ENCODE measurements around the gene SH3BGRL. TPM values are rescaled to one million over a fixed set of nuclear protein-coding genes. Genes with fewer than 3 reads are reported as not detected.

SH3BGRL gene
- total and polyA plus RNA-seq, 2 donors (not counting 1 experiment from before 2014, with no cell fraction given), result 41.6 to 258 TPM

- H3K4me3 ChIP-seq (replicated peaks in 1 of 4; ENCODE audit: control extremely low read depth in 1 of 4, insufficient read depth in 1 of 4, low read depth in 3 of 4, low read length in 4 of 4), result no peak overlapping the region
- TF ChIP-seq EZH2 (IDR thresholded peaks at IDR 0.05; ENCODE audit: low read length, missing control alignments) (no peak), CTCF (conservative IDR thresholded peaks at IDR 0.05 in 1 of 2, IDR thresholded peaks at IDR 0.05 in 1 of 2; ENCODE audit: low read depth in 1 of 2, low read length in 2 of 2) (no peak)
- H2AFZ ChIP-seq (ENCODE audit: low read length), result no peak overlapping the region
- no peaks in the 10 kb centered on the region for H3K36me3 ChIP-seq (ENCODE audit: control insufficient read depth, insufficient read depth, low read length)
- no peaks in the 10 kb centered on the region for H3K4me1 ChIP-seq (ENCODE audit: control insufficient read depth, extremely low read depth, insufficient read depth, low read length)
- H3K4me2 ChIP-seq (ENCODE audit: extremely low read depth, insufficient read depth, low read length), result no peak overlapping the region
- no peak overlapping the region for H3K27ac ChIP-seq (ENCODE audit: insufficient read depth, low read length)
- no peak for DNase-seq (ENCODE audit: low read depth in 2 of 2)
- H4K20me1 ChIP-seq (ENCODE audit: control insufficient read depth, extremely low read depth, insufficient read depth, low read length), result no peaks in the 10 kb centered on the region
- no peak overlapping the region for H3K9ac ChIP-seq (ENCODE audit: insufficient read depth, low read length)
- no peaks in the 10 kb centered on the region for H3K9me3 ChIP-seq (ENCODE audit: control insufficient read depth, insufficient read depth, low read depth, low read length)
- no peaks in the 10 kb centered on the region for H3K79me2 ChIP-seq (ENCODE audit: control insufficient read depth, insufficient read depth, low read length)
- no peaks in the 10 kb centered on the region for H3K27me3 ChIP-seq (ENCODE audit: control insufficient read depth, insufficient read depth, low read length)
Observed at GRCh38 chrX:81195259-81195658, 6.6 kb upstream of the SH3BGRL start.

GRCh38 chrX:81195712-81196111 is 6.2 kb upstream of the SH3BGRL start:
- no peak overlapping the region for H3K27ac ChIP-seq (ENCODE audit: insufficient read depth, low read length)
- TF ChIP-seq CTCF (conservative IDR thresholded peaks at IDR 0.05 in 1 of 2, IDR thresholded peaks at IDR 0.05 in 1 of 2; ENCODE audit: low read depth in 1 of 2, low read length in 2 of 2) (peak; percentile 35 to 54), EZH2 (IDR thresholded peaks at IDR 0.05; ENCODE audit: low read length, missing control alignments) (no peak)
- no peaks in the 10 kb centered on the region for H3K79me2 ChIP-seq (ENCODE audit: control insufficient read depth, insufficient read depth, low read length)
- no peaks in the 10 kb centered on the region for H3K27me3 ChIP-seq (ENCODE audit: control insufficient read depth, insufficient read depth, low read length)
- H3K9ac ChIP-seq (ENCODE audit: insufficient read depth, low read length), result no peak overlapping the region
- DNase-seq (ENCODE audit: low read depth in 2 of 2), result peak; percentile 23 to 63
- no peak overlapping the region for H3K4me3 ChIP-seq (replicated peaks in 1 of 4; ENCODE audit: control extremely low read depth in 1 of 4, insufficient read depth in 1 of 4, low read depth in 3 of 4, low read length in 4 of 4)
- H3K4me1 ChIP-seq (ENCODE audit: control insufficient read depth, extremely low read depth, insufficient read depth, low read length), result no peaks in the 10 kb centered on the region
- H2AFZ ChIP-seq (ENCODE audit: low read length), result no peak overlapping the region
- H3K36me3 ChIP-seq (ENCODE audit: control insufficient read depth, insufficient read depth, low read length), result no peaks in the 10 kb centered on the region
- H3K4me2 ChIP-seq (ENCODE audit: extremely low read depth, insufficient read depth, low read length), result no peak overlapping the region
- H3K9me3 ChIP-seq (ENCODE audit: control insufficient read depth, insufficient read depth, low read depth, low read length), result no peaks in the 10 kb centered on the region
- no peaks in the 10 kb centered on the region for H4K20me1 ChIP-seq (ENCODE audit: control insufficient read depth, extremely low read depth, insufficient read depth, low read length)

GRCh38 chrX:81201071-81201470 is 831 bp upstream of the SH3BGRL start:
- no peaks in the 10 kb centered on the region for H3K36me3 ChIP-seq (ENCODE audit: control insufficient read depth, insufficient read depth, low read length)
- no peaks in the 10 kb centered on the region for H3K9me3 ChIP-seq (ENCODE audit: control insufficient read depth, insufficient read depth, low read depth, low read length)
- H3K4me3 ChIP-seq (replicated peaks in 1 of 4; ENCODE audit: control extremely low read depth in 1 of 4, insufficient read depth in 1 of 4, low read depth in 3 of 4, low read length in 4 of 4), result peak overlapping the region; percentile 45 to 95 (median 74)
- H2AFZ ChIP-seq (ENCODE audit: low read length), result peak overlapping the region; percentile 64
- H4K20me1 ChIP-seq (ENCODE audit: control insufficient read depth, extremely low read depth, insufficient read depth, low read length), result no peaks in the 10 kb centered on the region
- peak in 1 of 2 donors; percentile 6 for DNase-seq (ENCODE audit: low read depth in 2 of 2)
- H3K79me2 ChIP-seq (ENCODE audit: control insufficient read depth, insufficient read depth, low read length), result peaks cover 12% of the 10 kb centered on the region
- H3K4me2 ChIP-seq (ENCODE audit: extremely low read depth, insufficient read depth, low read length), result peak overlapping the region; percentile 82
- peak overlapping the region; percentile 58 for H3K9ac ChIP-seq (ENCODE audit: insufficient read depth, low read length)
- H3K4me1 ChIP-seq (ENCODE audit: control insufficient read depth, extremely low read depth, insufficient read depth, low read length), result no peaks in the 10 kb centered on the region
- H3K27ac ChIP-seq (ENCODE audit: insufficient read depth, low read length), result peak overlapping the region; percentile 73
- no peaks in the 10 kb centered on the region for H3K27me3 ChIP-seq (ENCODE audit: control insufficient read depth, insufficient read depth, low read length)
- no peak for TF ChIP-seq EZH2 (IDR thresholded peaks at IDR 0.05; ENCODE audit: low read length, missing control alignments)
- TF ChIP-seq CTCF (conservative IDR thresholded peaks at IDR 0.05 in 1 of 2, IDR thresholded peaks at IDR 0.05 in 1 of 2; ENCODE audit: low read depth in 1 of 2, low read length in 2 of 2), result no peak

Data from fibroblast of lung (primary cell).